GM23338 (cell line): ENCODE data around the gene AGAP1. TPM values are rescaled to one million over a fixed set of nuclear protein-coding genes. Genes with fewer than 3 reads are reported as not detected.

Source experiments
- ATAC-seq: fragments of 200-7000 bp; cut with Tn5 transposase; 3 replicates; pipeline ENCODE4 v1.9.1; 2020
- DNase-seq: peaks from one replicate; pipeline ENCODE4 v3.0.0-alpha.2; 2015; ENCODE audit warnings: low spot score
- H2AFZ ChIP-seq: fragments of 200-600 bp; sonication (generic); 2 replicates; pipeline ENCODE4 v1.8.0; 2016; ENCODE audit warnings: antibody characterized with exemption, mild to moderate bottlenecking, moderate library complexity
- H3F3A ChIP-seq: fragments of 200-600 bp; sonication (generic); replicated peaks from 2 replicates; pipeline ENCODE4 v1.8.0; 2017; ENCODE audit warnings: antibody characterized with exemption, mixed run types, low read depth
- H3K27ac ChIP-seq: fragments of 200-600 bp; sonication (generic); 2 replicates; pipeline ENCODE4 v1.6.1; 2016; ENCODE audit warnings: low read depth
- H3K27me3 ChIP-seq: fragments of 200-600 bp; sonication (generic); 2 replicates; pipeline ENCODE4 v1.8.0; 2016; ENCODE audit warnings: mild to moderate bottlenecking, mixed run types, moderate library complexity; ENCODE audit not compliant: insufficient read depth
- H3K36me3 ChIP-seq: fragments of 200-600 bp; sonication (generic); 2 replicates; pipeline ENCODE4 v1.8.0; 2016; ENCODE audit warnings: mild to moderate bottlenecking; ENCODE audit not compliant: insufficient read depth
- H3K4me1 ChIP-seq: fragments of 200-600 bp; sonication (generic); 2 replicates; pipeline ENCODE4 v1.8.0; 2016; ENCODE audit warnings: mild to moderate bottlenecking, moderate library complexity; ENCODE audit not compliant: insufficient read depth
- H3K4me2 ChIP-seq: fragments of 200-600 bp; sonication (generic); 2 replicates; pipeline ENCODE4 v1.7.1; 2017; ENCODE audit warnings: mixed run types
- H3K4me3 ChIP-seq: fragments of 200-600 bp; sonication (generic); 2 replicates; pipeline ENCODE4 v1.6.1; 2016; ENCODE audit warnings: mixed run types
- H3K79me2 ChIP-seq: fragments of 200-600 bp; sonication (generic); replicated peaks from 2 replicates; pipeline ENCODE4 v1.8.0; 2017; ENCODE audit warnings: mild to moderate bottlenecking; ENCODE audit not compliant: insufficient read depth
- H3K9me2 ChIP-seq: fragments of 200-600 bp; sonication (generic); 2 replicates; pipeline ENCODE4 v1.8.0; 2017; ENCODE audit not compliant: insufficient read depth
- H4K20me1 ChIP-seq: fragments of 200-600 bp; sonication (generic); replicated peaks from 2 replicates; pipeline ENCODE4 v1.8.0; 2017; ENCODE audit warnings: mild to moderate bottlenecking; ENCODE audit not compliant: insufficient read depth
- H3K27ac Mint-ChIP-seq: 2 replicates; pipeline ENCODE4 v1.8.0; 2020; ENCODE audit warnings: inconsistent platforms, mild to moderate bottlenecking, moderate library complexity, mixed read lengths
- H3K27me3 Mint-ChIP-seq: 3 replicates; pipeline ENCODE4 v1.8.0; 2022; ENCODE audit warnings: low read depth, mild to moderate bottlenecking, moderate library complexity, mixed read lengths, inconsistent platforms; ENCODE audit not compliant: insufficient read depth, poor library complexity
- H3K36me3 Mint-ChIP-seq: 3 replicates; pipeline ENCODE4 v1.8.0; 2021; ENCODE audit warnings: low read depth, mild to moderate bottlenecking, inconsistent platforms, moderate library complexity, mixed read lengths
- H3K4me1 Mint-ChIP-seq: 3 replicates; pipeline ENCODE4 v1.8.0; 2020; ENCODE audit warnings: mild to moderate bottlenecking, inconsistent platforms, mixed read lengths
- H3K4me3 Mint-ChIP-seq: 3 replicates; pipeline ENCODE4 v1.8.0; 2021; ENCODE audit warnings: moderate library complexity, mild to moderate bottlenecking, inconsistent platforms, mixed read lengths
- H3K9me3 Mint-ChIP-seq: 3 replicates; pipeline ENCODE4 v1.8.0; 2020; ENCODE audit warnings: moderate library complexity, mild to moderate bottlenecking, inconsistent platforms, mixed read lengths
- EZH2phosphoT487 ChIP-seq: fragments of 200-600 bp; sonication (generic); IDR thresholded peaks from one replicate; pipeline ENCODE4 v1.8.1; 2018; ENCODE audit warnings: antibody characterized with exemption; ENCODE audit not compliant: unreplicated experiment
- NANOG ChIP-seq: IDR thresholded peaks from 2 replicates; pipeline ENCODE4 v1.6.1; 2016; ENCODE audit warnings: antibody characterized with exemption, borderline replicate concordance
- POLR2AphosphoS5 ChIP-seq: IDR thresholded peaks from 2 replicates; pipeline ENCODE4 v1.6.1; 2016; ENCODE audit warnings: antibody characterized with exemption, low read depth
- ZNF114 ChIP-seq: fragments of 250-450 bp; sonication (Bioruptor Pico); IDR thresholded peaks from 2 replicates; pipeline ENCODE4 v1.5.0; 2020; ENCODE audit warnings: mild to moderate bottlenecking, moderate library complexity
- ZNF331 ChIP-seq: fragments of 250-450 bp; sonication (Bioruptor Pico); IDR thresholded peaks from 2 replicates; pipeline ENCODE4 v1.5.0; 2020; ENCODE audit warnings: low read depth, mild to moderate bottlenecking, moderate library complexity
- polyA plus RNA-seq: library from polyadenylated mRNA; unstranded; fragments of >200 nt; fragmentation: Nextera tagmentation; extraction: Ambion mirVana; gene quantifications from 2 replicates; pipeline ENCODE4 v1.2.1, GENCODE V29; 2016
- total RNA-seq: library from RNA; depleted of rRNA; stranded (reverse); fragments of >200 nt; shearing (Covaris generic); gene quantifications from 2 replicates; pipeline ENCODE4 v1.2.3, GENCODE V29; 2014
- TF ChIP-seq, protein P1 (sequence below), 2 experiments: fragments of 200-600 bp in 1 of 2; sonication (generic) in 1 of 2; conservative IDR thresholded peaks; 2 replicates each; pipeline versions ENCODE4 v1.5.1 to v1.6.1; 2016 to 2017; ENCODE audit warnings: antibody characterized with exemption in 2 of 2, low read depth in 2 of 2, mild to moderate bottlenecking in 2 of 2, moderate library complexity in 1 of 2
- TF ChIP-seq, protein P2 (sequence below): fragments of 250-450 bp; sonication (Bioruptor Pico); IDR thresholded peaks from 2 replicates; pipeline ENCODE4 v1.5.0; 2020; ENCODE audit warnings: mild to moderate bottlenecking, moderate library complexity
- TF ChIP-seq, protein P3 (sequence below): IDR thresholded peaks from one replicate; pipeline ENCODE4 v1.6.1; 2018; ENCODE audit warnings: antibody characterized with exemption; ENCODE audit not compliant: unreplicated experiment

AGAP1 gene
- total and polyA plus RNA-seq, 2 experiments from 2014 or later: 13.3 to 27.9 TPM

- Mint-ChIP-seq H3K4me3 (no peak overlapping the region), H3K9me3 (no peaks in the 10 kb centered on the region), H3K27ac (no peak overlapping the region), H3K4me1 (peaks cover 16% of the 10 kb centered on the region), H3K27me3 (peaks cover 4% of the 10 kb centered on the region), H3K36me3 (no peaks in the 10 kb centered on the region)
- Histone ChIP-seq H3K36me3 (no peaks in the 10 kb centered on the region), H3K4me3 (no peak overlapping the region), H3K4me1 (peaks cover 4% of the 10 kb centered on the region; the same call in 1 of the 2 replicates), H3F3A (no peaks in the 10 kb centered on the region), H3K79me2 (no peaks in the 10 kb centered on the region), H2AFZ (no peak overlapping the region), H3K9me2 (no peaks in the 10 kb centered on the region), H3K27ac (no peak overlapping the region), H3K27me3 (no peaks in the 10 kb centered on the region), H3K4me2 (no peak overlapping the region), H4K20me1 (peaks cover 3% of the 10 kb centered on the region)
- TF ChIP-seq ZNF331 (CRISPR knock-in tag): no peak
- TF ChIP-seq ZNF114 (CRISPR knock-in tag): no peak
- no peak for TF ChIP-seq EZH2phosphoT487
- DNase-seq (no peak), ATAC-seq (no peak)
These were observed 340.9 kb downstream of the AGAP1 start for GRCh38 chr2:235834781-235835180.

- ATAC-seq: no peak
- Mint-ChIP-seq H3K27me3 (peaks cover 6% of the 10 kb centered on the region), H3K36me3 (no peaks in the 10 kb centered on the region), H3K4me1 (peaks cover 16% of the 10 kb centered on the region), H3K27ac (no peak overlapping the region), H3K9me3 (no peaks in the 10 kb centered on the region), H3K4me3 (no peak overlapping the region)
- no peaks in the 10 kb centered on the region for H3K79me2 ChIP-seq
- no peak overlapping the region for H3K4me3 ChIP-seq
- H3K36me3 ChIP-seq: no peaks in the 10 kb centered on the region
- peaks cover 4% of the 10 kb centered on the region; the same call in 1 of the 2 replicates for H3K4me1 ChIP-seq
- H3K27ac ChIP-seq: no peak overlapping the region
- no peak for DNase-seq
- no peak overlapping the region for H2AFZ ChIP-seq
- no peaks in the 10 kb centered on the region for H3K27me3 ChIP-seq
- no peak for TF ChIP-seq NANOG
- TF ChIP-seq, protein P1, sequence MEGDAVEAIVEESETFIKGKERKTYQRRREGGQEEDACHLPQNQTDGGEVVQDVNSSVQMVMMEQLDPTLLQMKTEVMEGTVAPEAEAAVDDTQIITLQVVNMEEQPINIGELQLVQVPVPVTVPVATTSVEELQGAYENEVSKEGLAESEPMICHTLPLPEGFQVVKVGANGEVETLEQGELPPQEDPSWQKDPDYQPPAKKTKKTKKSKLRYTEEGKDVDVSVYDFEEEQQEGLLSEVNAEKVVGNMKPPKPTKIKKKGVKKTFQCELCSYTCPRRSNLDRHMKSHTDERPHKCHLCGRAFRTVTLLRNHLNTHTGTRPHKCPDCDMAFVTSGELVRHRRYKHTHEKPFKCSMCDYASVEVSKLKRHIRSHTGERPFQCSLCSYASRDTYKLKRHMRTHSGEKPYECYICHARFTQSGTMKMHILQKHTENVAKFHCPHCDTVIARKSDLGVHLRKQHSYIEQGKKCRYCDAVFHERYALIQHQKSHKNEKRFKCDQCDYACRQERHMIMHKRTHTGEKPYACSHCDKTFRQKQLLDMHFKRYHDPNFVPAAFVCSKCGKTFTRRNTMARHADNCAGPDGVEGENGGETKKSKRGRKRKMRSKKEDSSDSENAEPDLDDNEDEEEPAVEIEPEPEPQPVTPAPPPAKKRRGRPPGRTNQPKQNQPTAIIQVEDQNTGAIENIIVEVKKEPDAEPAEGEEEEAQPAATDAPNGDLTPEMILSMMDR (conservative IDR thresholded peaks at IDR 0.05; ENCODE audit: low read depth in 2 of 2): no peak
- TF ChIP-seq, protein P2, sequence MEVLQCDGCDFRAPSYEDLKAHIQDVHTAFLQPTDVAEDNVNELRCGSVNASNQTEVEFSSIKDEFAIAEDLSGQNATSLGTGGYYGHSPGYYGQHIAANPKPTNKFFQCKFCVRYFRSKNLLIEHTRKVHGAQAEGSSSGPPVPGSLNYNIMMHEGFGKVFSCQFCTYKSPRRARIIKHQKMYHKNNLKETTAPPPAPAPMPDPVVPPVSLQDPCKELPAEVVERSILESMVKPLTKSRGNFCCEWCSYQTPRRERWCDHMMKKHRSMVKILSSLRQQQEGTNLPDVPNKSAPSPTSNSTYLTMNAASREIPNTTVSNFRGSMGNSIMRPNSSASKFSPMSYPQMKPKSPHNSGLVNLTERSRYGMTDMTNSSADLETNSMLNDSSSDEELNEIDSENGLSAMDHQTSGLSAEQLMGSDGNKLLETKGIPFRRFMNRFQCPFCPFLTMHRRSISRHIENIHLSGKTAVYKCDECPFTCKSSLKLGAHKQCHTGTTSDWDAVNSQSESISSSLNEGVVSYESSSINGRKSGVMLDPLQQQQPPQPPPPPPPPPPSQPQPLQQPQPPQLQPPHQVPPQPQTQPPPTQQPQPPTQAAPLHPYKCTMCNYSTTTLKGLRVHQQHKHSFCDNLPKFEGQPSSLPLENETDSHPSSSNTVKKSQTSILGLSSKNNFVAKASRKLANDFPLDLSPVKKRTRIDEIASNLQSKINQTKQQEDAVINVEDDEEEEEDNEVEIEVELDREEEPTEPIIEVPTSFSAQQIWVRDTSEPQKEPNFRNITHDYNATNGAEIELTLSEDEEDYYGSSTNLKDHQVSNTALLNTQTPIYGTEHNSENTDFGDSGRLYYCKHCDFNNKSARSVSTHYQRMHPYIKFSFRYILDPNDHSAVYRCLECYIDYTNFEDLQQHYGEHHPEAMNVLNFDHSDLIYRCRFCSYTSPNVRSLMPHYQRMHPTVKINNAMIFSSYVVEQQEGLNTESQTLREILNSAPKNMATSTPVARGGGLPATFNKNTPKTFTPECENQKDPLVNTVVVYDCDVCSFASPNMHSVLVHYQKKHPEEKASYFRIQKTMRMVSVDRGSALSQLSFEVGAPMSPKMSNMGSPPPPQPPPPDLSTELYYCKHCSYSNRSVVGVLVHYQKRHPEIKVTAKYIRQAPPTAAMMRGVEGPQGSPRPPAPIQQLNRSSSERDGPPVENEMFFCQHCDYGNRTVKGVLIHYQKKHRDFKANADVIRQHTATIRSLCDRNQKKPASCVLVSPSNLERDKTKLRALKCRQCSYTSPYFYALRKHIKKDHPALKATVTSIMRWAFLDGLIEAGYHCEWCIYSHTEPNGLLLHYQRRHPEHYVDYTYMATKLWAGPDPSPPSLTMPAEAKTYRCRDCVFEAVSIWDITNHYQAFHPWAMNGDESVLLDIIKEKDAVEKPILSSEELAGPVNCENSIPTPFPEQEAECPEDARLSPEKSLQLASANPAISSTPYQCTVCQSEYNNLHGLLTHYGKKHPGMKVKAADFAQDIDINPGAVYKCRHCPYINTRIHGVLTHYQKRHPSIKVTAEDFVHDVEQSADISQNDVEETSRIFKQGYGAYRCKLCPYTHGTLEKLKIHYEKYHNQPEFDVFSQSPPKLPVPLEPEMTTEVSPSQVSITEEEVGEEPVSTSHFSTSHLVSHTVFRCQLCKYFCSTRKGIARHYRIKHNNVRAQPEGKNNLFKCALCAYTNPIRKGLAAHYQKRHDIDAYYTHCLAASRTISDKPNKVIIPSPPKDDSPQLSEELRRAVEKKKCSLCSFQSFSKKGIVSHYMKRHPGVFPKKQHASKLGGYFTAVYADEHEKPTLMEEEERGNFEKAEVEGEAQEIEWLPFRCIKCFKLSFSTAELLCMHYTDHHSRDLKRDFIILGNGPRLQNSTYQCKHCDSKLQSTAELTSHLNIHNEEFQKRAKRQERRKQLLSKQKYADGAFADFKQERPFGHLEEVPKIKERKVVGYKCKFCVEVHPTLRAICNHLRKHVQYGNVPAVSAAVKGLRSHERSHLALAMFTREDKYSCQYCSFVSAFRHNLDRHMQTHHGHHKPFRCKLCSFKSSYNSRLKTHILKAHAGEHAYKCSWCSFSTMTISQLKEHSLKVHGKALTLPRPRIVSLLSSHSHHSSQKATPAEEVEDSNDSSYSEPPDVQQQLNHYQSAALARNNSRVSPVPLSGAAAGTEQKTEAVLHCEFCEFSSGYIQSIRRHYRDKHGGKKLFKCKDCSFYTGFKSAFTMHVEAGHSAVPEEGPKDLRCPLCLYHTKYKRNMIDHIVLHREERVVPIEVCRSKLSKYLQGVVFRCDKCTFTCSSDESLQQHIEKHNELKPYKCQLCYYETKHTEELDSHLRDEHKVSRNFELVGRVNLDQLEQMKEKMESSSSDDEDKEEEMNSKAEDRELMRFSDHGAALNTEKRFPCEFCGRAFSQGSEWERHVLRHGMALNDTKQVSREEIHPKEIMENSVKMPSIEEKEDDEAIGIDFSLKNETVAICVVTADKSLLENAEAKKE (CRISPR knock-in tag): no peak
- TF ChIP-seq, protein P3, sequence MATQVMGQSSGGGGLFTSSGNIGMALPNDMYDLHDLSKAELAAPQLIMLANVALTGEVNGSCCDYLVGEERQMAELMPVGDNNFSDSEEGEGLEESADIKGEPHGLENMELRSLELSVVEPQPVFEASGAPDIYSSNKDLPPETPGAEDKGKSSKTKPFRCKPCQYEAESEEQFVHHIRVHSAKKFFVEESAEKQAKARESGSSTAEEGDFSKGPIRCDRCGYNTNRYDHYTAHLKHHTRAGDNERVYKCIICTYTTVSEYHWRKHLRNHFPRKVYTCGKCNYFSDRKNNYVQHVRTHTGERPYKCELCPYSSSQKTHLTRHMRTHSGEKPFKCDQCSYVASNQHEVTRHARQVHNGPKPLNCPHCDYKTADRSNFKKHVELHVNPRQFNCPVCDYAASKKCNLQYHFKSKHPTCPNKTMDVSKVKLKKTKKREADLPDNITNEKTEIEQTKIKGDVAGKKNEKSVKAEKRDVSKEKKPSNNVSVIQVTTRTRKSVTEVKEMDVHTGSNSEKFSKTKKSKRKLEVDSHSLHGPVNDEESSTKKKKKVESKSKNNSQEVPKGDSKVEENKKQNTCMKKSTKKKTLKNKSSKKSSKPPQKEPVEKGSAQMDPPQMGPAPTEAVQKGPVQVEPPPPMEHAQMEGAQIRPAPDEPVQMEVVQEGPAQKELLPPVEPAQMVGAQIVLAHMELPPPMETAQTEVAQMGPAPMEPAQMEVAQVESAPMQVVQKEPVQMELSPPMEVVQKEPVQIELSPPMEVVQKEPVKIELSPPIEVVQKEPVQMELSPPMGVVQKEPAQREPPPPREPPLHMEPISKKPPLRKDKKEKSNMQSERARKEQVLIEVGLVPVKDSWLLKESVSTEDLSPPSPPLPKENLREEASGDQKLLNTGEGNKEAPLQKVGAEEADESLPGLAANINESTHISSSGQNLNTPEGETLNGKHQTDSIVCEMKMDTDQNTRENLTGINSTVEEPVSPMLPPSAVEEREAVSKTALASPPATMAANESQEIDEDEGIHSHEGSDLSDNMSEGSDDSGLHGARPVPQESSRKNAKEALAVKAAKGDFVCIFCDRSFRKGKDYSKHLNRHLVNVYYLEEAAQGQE: no peak
- no peak for TF ChIP-seq POLR2AphosphoS5
- no peaks in the 10 kb centered on the region for H3F3A ChIP-seq
- peaks cover 3% of the 10 kb centered on the region for H4K20me1 ChIP-seq
- H3K4me2 ChIP-seq: no peak overlapping the region
- H3K9me2 ChIP-seq: no peaks in the 10 kb centered on the region
These were observed 342.0 kb downstream of the AGAP1 start for GRCh38 chr2:235835810-235836209.
